GM19467 (cell line): ENCODE data around the gene HABP2.

ENCODE experiments used
- ATAC-seq: cut with Tn5 transposase; IDR thresholded peaks from one replicate; pipeline ENCODE4 v1.9.1; 2021; ENCODE audit warnings: mild to moderate bottlenecking, moderate library complexity; ENCODE audit not compliant: unreplicated experiment

Gene HABP2

DNA sequence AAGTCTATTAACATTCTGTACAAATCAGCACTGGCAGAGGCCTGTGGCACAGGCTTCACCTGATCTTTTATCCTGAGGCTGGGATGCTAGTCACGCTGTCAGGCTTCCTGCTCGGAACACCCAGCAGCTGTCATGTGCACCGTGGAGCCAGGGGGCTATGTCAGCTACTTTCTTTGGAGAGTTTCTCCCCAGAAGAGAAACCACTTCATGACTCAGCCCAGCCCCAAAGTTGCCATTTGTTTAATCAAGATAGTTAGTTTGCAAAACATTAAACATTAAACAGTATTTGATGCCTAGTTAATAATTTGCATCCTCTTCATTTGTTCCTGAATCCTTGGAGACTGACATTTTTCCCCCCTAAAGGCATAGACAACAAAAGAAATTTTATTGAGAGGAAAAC, at the start of gene HABP2:
HABP2 (plus strand) TSS at position 353 of the 400 bp plus-strand sequence. CDS start 69 bp downstream, outside the sequence.
- no peak for ATAC-seq

- ATAC-seq = no peak
These were observed 48.9 kb upstream of the HABP2 start for GRCh38 chr10:113503930-113504329.

- no peak for ATAC-seq
These were observed 48.4 kb upstream of the HABP2 start for GRCh38 chr10:113504423-113504822.

- ATAC-seq = no peak
These were observed 46.4 kb upstream of the HABP2 start for GRCh38 chr10:113506476-113506875.

GRCh38 chr10:113511419-113511818, 41.4 kb upstream of the HABP2 start:
- no peak for ATAC-seq

GRCh38 chr10:113515161-113515560, 37.7 kb upstream of the HABP2 start:
- ATAC-seq = no peak

- no peak for ATAC-seq
These were observed 37.3 kb upstream of the HABP2 start for GRCh38 chr10:113515601-113516000.

- ATAC-seq = no peak
These were observed 36.8 kb upstream of the HABP2 start for GRCh38 chr10:113516061-113516460.

DNA sequence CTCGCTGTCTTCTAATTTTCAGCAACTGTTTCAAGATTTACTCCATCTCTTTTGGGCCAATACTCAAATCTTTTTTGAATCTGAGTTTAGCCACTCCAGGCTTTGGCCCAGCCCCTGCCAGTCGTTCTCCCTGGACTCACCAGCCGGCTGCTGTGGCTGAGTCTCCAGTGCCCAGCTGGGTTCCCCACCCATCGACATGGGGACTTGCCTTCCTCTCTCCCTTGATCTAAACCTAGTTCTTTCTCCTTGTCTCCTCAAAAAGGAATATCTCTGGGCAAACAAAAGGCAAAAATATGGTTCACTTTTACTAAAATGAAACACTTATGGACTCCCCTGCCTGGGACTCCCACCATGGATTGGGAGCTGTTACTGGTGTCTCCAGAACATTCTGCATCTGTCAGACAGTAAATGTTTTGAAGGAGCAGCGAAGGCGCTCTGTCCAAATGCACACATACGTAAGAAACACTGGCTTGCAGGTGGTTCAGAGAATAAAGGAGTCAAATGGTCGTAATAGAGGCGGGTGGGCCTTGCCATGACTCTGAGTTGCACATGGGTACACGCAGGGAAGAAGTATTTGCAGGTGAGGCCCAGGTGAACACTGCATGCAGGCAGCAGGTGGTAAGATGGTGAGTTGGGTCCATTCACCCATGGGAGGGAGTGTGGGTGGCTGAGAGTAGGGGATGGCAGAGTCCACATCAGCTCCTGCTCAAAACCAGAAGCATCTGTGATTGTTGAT, 35.5 kb upstream of the HABP2 start:
- ATAC-seq = no peak

DNA sequence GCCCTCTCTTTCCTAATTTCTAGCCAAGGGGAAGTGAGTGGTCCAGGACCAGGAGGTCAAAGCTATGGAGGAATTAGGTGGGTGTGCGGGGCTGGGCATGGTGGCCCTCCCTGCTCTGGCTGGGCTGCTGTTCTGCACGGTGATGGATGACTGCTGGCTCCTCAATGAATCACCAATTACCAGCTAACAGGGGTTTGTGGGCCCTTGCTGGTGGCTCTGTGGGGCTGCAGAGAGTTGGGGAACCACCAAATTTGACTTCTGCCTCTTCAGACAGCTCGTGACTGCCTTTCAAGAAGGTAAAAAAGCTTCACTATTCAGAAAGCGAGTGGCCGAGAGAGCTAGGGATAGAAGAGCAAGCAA, 35.0 kb upstream of the HABP2 start:
- ATAC-seq = no peak

DNA sequence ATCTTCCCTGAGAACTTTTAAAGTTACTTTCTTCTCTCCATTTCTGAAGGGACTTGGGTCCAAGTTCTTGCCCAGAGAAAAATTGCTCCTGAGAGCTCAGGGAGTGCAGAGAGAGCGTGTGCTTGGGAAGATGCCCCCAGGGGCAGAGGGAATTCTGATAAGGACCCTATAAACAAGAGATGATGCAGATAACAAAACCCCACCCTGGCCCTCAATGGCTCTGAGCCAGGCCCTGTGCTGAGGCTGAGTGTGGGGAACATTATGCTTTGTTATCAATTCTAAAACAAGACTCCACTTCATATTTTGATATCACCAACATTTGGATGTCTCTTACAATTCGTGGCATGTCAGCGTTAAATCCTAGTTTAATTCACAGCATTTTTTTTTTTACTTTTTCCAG, 34.4 kb upstream of the HABP2 start:
- ATAC-seq = no peak

DNA sequence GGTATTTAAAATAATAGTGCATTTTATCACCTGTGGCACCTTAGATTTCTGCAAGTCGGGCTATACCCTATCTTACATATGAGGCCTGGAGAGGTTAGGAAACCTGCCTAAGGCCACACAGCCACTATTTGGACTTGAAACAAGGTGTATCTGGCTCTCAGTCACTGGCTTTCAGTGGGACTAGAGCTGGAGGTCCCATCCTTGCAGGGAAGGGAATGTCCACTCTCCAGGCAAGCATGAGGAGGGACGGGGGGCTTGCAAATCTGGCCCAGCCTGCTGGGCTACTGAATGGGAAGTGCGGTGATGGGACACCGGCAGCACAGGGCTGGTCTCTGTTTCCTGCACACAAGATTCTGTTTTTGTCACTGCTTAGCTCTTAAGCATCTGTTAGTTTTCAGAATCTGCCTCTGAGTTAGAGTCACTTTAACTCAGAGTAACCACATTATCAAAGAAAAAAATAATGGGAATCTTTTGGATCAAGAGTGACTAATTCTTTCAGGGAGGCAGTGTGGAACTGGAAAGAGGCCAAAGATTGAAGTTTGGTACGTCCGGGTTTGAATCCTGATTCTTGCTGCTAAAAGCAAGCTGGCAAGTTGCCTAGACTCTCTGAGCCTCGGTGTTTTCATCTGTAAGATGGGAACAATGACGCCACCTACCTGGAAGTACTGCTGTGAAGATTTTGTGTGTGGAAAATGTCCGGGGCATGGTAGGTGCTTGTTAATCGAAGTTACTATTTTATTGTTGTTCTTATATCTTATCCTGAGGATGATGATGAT, 33.8 kb upstream of the HABP2 start:
- ATAC-seq = no peak

DNA sequence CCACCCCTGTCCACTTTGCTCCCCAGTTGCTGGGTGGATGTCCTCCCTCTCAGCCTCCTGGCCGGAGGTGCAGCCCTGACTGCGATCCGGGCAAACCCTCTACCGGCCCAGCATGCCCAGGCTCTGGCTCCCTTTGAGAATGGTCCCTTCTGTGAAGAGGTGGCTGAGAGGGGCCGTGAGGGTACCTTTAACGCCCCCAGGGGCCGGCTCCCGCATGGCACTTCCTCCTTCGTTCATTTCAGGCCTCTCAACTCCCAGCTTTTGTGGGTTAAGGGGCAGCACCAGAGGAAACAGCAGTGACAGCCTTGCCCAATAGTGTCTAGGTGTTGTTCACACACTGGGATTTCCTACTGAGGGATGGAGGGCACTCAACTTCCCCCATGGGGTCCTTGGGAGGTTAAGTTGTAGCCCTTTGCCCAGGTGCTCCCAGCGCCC, 33.2 kb upstream of the HABP2 start:
- no peak for ATAC-seq

DNA sequence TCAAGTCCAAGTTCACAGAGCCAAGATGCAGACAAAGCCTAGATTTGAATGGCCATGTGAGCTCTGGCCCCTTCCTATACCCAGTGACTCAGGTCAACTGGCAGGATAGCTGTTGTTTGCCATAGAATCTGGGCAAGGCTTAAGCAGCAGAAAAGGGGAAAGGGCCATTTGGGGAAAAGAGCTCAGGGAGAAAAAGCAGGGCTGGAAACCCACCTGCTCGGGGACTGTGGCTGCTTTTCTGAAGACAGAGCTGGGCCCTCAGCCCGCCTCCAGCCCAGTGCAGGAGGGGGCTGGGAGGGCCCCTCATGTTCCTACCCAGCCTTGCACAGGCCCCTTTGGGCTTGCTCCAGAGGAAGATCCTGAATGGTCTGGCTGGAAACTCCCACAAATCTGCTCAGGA, 32.6 kb upstream of the HABP2 start:
- no peak for ATAC-seq

- ATAC-seq = peak; percentile 57
These were observed 32.0 kb upstream of the HABP2 start for GRCh38 chr10:113520690-113521474.

DNA sequence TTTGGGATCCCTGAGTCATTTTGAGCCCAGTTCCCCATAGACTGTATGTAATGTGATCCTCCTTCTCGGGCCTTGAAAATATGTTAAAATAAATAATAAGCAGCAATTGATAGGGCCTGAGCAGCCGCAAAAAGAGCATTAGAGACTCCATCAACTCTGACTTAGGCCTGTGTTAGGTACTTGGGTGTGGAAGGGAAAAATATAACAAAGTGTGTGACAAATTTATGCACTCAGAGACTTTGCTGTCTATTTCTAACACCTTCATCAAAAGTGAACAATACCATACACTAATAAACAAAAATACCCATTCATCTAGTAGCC, 31.4 kb upstream of the HABP2 start:
- ATAC-seq = peak; percentile 8

DNA sequence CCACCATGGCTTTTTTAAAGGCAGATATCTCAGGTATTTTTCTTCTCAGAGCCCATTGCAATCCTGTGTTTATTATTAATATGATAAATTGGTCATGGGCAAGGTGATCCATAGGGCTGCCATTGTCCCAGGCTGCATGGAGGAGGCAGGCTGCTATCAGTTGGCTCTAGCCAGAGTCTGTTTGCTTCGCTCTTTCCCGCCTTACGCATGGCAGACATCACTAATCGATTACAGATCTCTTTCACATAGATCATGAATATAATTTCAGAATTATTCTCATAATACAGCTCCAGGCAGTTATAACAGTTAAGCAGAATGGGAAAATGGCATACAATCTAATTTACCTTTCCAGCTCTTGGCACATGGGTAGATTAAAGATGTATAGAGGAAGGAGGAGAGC, 30.4 kb upstream of the HABP2 start:
- ATAC-seq = no peak

GRCh38 chr10:113523071-113523470, 29.8 kb upstream of the HABP2 start:
- no peak for ATAC-seq

GRCh38 chr10:113523628-113524027, 29.2 kb upstream of the HABP2 start:
- no peak for ATAC-seq

DNA sequence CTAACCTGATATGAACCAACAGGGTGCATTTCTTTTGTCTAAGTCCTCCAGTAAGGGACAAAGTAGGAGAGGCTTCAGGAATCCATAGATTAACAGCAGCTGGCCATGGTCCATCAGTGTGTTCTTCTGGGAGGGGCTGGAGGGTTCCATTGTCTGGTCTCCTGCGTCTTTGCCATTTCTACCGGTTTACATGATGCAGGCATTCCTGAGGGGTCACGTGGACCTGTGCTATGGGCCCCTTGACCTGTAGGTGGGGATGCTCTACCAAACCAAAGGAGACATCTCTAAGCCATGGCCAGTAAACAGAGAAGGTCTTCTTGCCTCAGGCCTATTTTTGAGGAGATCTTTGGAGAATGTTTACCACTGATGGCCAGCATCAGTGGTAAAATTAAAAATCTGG, 28.7 kb upstream of the HABP2 start:
- no peak for ATAC-seq

DNA sequence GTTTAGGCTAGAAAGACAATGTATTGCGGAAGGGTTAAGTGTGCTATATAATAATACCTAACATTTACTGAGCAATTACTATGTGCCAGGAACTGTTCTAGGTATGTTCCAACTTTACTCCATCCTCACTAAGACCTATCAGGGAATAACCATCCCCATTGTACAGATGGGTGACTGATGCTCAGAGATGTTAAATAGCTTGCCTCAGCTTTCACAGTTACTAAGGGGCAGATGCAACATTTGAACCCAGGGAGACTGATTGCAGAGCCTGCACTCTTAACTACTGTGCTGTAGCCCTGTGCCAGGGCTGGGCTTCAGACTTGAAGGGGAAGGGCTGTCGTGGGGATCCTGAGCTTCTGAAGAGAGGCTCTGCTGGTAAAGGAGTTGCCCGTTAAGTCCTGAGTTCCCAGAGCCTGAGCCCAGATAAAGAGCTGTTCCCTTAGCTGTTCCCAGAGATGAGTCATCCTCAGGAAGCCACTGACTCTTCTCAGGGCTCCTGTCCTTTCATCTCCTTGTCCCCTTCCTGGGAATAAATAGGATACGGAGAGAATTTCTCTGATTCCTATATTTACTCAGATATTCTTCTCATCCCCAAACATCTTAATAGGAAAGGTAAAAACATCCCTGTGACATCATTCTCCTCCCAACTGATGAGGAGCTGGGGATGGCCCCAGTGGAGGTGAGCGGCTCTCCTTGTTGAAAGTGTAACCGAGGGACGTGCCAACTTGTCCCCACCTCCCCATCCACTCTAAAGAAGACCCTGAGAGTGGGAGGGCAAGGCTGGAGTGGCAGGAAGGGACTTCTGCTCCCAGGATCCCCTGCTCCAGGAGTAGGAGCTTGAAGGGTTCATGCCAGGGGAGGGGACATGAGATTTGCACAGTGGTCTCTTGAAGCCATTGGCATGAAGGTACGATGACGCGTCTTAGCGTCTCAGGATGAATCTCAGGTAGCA, 28.0 kb upstream of the HABP2 start:
- ATAC-seq = no peak
